ENCODE results near the gene DACH1.

DNA sequence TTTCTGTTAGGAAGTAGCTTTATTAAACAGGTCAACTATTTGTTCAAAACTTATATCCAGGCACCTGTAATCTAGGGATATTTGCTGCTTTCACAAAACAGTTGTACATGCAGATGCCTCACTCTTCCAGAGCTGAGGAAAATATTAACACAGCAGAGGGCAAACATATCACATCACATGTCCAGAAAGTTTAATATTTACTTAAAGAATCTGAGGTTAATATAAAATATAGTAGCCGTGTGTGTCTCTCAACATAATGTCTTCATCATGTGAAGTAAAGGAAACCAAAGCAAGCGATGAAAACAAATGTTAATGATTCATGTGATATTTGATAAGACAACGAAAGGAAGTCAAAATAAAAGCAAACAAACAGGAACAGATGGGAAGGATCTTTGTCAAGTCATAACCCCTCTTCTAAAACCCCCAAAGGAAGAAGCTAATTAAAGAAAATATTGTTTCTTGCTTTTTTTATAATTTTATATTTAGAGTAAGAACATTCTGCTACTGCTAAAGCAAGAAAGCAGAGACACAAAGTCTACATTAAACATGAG, 418.8 kb downstream of the DACH1 start:
- TF ChIP-seq CTCF (IDR thresholded peaks at IDR 0.05) (no peak), IRF2 (CRISPR knock-in tag; IDR thresholded peaks at IDR 0.05; ENCODE audit: borderline replicate concordance, low read depth) (no peak), TEAD1 (CRISPR knock-in tag; IDR thresholded peaks at IDR 0.05) (no peak), ATF3 (CRISPR knock-in tag; conservative IDR thresholded peaks at IDR 0.05) (no peak)
- TF ChIP-seq, protein P1, sequence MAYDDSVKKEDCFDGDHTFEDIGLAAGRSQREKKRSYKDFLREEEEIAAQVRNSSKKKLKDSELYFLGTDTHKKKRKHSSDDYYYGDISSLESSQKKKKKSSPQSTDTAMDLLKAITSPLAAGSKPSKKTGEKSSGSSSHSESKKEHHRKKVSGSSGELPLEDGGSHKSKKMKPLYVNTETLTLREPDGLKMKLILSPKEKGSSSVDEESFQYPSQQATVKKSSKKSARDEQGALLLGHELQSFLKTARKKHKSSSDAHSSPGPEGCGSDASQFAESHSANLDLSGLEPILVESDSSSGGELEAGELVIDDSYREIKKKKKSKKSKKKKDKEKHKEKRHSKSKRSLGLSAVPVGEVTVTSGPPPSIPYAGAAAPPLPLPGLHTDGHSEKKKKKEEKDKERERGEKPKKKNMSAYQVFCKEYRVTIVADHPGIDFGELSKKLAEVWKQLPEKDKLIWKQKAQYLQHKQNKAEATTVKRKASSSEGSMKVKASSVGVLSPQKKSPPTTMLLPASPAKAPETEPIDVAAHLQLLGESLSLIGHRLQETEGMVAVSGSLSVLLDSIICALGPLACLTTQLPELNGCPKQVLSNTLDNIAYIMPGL (CRISPR knock-in tag; IDR thresholded peaks at IDR 0.05), result no peak
